Measurements from ENCODE around the gene CCDC136.
A peak's percentile ranks its signal among the peaks of the same experiment; 100 is the strongest.

The CCDC136 gene

DNA sequence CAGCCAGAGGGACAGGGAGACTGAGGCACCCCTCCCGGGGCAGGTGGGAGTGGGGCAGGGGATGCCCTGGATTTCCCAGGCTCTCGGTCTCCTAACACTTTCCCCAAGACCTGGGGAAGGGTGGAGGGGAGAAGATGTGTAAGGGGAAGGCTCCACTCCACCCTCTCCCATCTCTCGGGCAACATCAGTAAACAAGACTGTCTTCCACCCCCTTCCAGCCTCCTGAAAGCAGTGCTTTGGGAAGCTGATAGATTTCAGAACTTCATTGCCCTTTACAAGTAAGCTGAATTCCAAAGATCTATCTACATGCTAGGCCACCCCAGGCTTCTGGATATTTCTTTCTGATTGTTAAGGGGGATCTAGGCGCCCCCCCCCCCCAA lies 42.2 kb downstream of the CCDC136 start:
- TF ChIP-seq CTCF (IDR thresholded peaks at IDR 0.05; ENCODE audit: extremely low read depth, insufficient read depth, missing control alignments) = no peak
- in situ Hi-C loops (cut with MboI; ENCODE audit: low pct_unique_long_range_greater_than_20kb, low sequenced_read_pairs, unreplicated experiment) = no loop called here
- DNase-seq (ENCODE audit: low spot score) = no peak

DNA sequence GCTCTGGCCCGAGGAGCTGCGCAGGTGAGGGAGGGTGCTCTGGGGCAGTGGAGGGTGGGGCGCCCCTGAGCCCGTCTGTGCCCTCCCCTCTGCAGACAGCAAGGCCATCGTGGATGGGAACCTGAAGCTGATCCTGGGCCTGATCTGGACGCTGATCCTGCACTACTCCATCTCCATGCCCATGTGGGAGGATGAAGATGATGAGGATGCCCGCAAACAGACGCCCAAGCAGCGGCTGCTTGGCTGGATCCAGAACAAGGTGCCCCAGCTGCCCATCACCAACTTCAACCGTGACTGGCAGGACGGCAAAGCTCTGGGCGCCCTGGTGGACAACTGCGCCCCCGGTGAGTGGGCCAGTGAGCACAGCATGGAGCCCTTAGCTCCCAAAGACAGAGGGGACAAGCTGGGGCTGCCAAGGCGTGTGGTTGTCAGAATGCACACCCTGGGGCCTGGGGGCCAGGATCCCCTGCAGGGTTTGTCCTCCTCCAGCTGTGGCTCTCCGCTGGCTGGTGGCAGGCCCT lies 43.5 kb downstream of the CCDC136 start:
- in situ Hi-C loops (cut with MboI; ENCODE audit: low pct_unique_long_range_greater_than_20kb, low sequenced_read_pairs, unreplicated experiment) = no loop called here
- no peak for DNase-seq (ENCODE audit: low spot score)
- TF ChIP-seq CTCF (IDR thresholded peaks at IDR 0.05; ENCODE audit: extremely low read depth, insufficient read depth, missing control alignments) = no peak

DNA sequence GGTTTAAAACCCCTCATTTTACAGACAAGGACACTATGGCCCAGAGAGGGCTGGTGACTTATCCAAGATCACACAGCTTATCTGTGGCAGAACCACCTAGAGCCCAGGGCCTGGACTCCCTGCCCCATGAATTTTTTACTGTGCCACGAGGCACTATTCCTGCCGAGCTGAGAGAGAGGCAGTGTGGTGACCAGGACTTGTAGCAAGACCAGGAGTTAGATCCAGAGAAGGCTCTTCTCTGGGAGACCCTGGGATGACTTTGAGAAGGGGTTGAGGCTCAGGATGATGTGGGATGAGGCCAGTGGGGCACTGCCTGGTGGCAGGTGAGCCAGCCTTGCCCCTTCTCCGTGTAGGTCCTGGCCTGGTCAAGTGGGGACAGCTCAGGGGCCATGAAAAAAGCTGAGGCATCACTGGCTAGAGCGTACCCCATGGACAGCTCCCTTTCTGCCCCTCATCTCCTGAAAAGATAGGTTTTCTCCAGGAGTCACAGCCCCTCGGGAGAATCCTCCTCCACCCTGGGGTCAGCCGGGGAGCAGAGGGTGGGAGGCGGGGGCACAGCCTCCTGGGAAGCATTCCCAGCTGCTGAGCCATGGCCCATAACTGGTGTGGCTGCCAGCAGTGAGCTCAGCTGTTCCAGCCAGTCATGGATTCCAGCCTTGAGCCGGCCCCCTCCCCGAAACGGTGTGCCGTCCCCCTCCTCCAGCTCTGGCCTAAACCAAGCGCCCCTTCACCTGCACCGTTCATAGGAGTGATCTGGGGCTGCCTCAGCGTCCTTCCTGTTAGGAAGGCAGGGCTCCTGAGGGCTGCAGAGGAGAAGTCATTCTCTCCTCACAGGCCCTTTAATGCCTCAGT lies 44.2 kb downstream of the CCDC136 start:
- DNase-seq (ENCODE audit: low spot score) = peak; percentile 9
- in situ Hi-C loops (cut with MboI; ENCODE audit: low pct_unique_long_range_greater_than_20kb, low sequenced_read_pairs, unreplicated experiment) = no loop called here
- no peak for TF ChIP-seq CTCF (IDR thresholded peaks at IDR 0.05; ENCODE audit: extremely low read depth, insufficient read depth, missing control alignments)

DNA sequence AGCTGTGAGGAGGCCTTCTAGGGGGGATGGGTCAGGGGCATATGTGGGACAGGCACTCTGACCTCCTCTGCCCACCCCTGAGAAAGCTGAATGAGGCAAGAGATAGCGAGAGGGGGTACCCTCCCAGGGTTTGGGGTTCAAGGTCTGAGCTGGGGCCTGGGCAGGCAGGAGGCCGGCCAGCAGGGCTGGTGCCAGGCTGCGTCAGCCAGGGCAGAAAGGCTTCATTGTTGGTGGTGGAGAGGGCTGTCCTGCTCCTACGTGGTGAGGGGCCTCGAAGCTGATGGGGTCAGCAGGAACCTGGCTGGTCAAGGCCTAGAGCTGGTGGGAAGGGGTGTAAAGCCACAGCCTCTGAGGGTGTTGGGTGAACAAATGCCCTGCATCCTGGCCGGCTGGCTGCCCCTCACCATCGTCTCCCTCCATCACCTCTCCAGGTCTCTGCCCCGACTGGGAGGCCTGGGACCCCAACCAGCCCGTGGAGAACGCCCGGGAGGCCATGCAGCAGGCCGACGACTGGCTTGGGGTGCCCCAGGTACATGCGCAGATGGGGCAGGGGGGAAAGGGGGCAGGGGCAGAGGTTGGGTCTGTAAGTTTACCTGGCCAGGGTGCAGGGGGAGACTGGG lies 45.1 kb downstream of the CCDC136 start:
- DNase-seq (ENCODE audit: low spot score) = peak; percentile 11
- in situ Hi-C loops (cut with MboI; ENCODE audit: low pct_unique_long_range_greater_than_20kb, low sequenced_read_pairs, unreplicated experiment) = no loop called here
- no peak for TF ChIP-seq CTCF (IDR thresholded peaks at IDR 0.05; ENCODE audit: extremely low read depth, insufficient read depth, missing control alignments)

DNA sequence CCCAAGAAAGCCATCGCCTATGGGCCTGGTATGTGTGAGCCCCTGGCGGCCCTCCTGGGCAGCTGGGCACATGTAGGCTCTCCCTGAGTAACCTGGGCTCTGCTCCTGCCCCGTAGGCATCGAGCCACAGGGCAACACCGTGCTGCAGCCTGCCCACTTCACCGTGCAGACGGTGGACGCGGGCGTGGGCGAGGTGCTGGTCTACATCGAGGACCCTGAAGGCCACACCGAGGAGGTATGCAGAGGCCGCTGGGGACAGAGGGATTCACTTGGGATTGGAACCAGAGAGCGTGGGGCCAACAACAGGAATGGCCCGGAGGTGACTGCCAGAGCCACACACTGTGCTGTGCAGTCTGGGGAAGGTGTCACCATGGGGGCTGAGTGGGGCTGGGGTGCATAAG lies 45.8 kb downstream of the CCDC136 start:
- in situ Hi-C loops (cut with MboI; ENCODE audit: low pct_unique_long_range_greater_than_20kb, low sequenced_read_pairs, unreplicated experiment) = no loop called here
- no peak for DNase-seq (ENCODE audit: low spot score)
- TF ChIP-seq CTCF (IDR thresholded peaks at IDR 0.05; ENCODE audit: extremely low read depth, insufficient read depth, missing control alignments) = no peak

DNA sequence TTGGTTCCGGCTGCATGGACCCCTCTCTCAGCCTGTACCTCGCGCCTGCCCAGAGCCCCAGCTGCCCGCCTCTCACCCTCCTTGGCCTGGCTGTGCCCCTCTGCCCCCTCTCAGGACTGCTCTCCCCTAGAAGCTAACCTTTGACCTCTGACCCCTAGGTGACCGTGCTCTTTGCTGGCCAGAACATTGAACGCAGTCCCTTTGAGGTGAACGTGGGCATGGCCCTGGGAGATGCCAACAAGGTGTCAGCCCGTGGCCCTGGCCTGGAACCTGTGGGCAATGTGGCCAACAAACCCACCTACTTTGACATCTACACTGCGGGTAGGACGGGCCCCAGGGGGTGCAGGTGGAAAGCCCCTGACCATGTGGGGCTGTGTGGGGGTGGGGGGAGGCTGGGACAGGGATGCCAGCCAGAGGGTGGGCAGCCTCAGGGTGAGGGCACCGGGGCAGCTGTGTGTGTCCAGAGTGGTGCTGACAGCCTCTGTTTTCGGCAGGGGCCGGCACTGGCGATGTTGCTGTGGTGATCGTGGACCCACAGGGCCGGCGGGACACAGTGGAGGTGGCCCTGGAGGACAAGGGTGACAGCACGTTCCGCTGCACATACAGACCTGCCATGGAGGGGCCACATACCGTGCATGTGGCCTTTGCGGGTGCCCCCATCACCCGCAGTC lies 46.5 kb downstream of the CCDC136 start:
- in situ Hi-C loops (cut with MboI; ENCODE audit: low pct_unique_long_range_greater_than_20kb, low sequenced_read_pairs, unreplicated experiment) = no loop called here
- peak; percentile 10 for DNase-seq (ENCODE audit: low spot score)
- TF ChIP-seq CTCF (IDR thresholded peaks at IDR 0.05; ENCODE audit: extremely low read depth, insufficient read depth, missing control alignments) = no peak
